ENCODE measurements around the gene CTDSP2. TPM values are rescaled to one million over a fixed set of nuclear protein-coding genes. Genes with fewer than 3 reads are reported as not detected.
"Not testable (repeated sequence)": the region's sequence is repeated elsewhere in the genome, so short reads cannot be mapped to it uniquely, and the experiment has no call there.

CTDSP2 gene
- total and polyA plus RNA-seq, 3 donors from 2014 or later: 103 to 140 (median 123) TPM

DNA sequence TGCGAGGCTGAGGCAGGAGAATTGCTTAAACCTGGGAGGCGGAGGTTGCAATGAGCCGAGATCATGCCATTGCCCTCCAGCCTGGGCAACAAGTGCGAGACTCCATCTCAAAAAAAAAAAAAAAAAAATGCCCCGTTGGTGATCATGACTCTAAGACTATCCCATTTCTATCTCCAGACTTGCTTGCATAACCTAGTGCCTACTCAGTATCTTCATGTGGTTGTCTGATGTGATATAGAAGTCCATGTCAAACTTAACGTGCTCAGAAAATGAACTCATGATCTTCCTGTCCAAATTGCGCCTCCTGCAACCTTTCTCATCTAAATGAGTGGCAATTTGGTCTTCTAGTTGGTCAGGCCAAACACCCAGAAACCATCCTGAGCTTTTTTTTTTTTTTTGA is 68.6 kb downstream of the CTDSP2 start:
- H3K4me3 ChIP-seq: no peak overlapping the region
- intact Hi-C loops (cut with DNase I; ENCODE audit: low total_unique reads): no loop called here
- no peak for DNase-seq
- TF ChIP-seq, protein P1, sequence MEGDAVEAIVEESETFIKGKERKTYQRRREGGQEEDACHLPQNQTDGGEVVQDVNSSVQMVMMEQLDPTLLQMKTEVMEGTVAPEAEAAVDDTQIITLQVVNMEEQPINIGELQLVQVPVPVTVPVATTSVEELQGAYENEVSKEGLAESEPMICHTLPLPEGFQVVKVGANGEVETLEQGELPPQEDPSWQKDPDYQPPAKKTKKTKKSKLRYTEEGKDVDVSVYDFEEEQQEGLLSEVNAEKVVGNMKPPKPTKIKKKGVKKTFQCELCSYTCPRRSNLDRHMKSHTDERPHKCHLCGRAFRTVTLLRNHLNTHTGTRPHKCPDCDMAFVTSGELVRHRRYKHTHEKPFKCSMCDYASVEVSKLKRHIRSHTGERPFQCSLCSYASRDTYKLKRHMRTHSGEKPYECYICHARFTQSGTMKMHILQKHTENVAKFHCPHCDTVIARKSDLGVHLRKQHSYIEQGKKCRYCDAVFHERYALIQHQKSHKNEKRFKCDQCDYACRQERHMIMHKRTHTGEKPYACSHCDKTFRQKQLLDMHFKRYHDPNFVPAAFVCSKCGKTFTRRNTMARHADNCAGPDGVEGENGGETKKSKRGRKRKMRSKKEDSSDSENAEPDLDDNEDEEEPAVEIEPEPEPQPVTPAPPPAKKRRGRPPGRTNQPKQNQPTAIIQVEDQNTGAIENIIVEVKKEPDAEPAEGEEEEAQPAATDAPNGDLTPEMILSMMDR (IDR thresholded peaks at IDR 0.05): no peak
- no peak for TF ChIP-seq POLR2A (IDR thresholded peaks at IDR 0.05)
- WGBS, 2 donors: 94 to 95% methylated on average over 7 of the region's 7 CpGs
- H3K27ac ChIP-seq: no peak overlapping the region
- no peaks in the 10 kb centered on the region for H3K36me3 ChIP-seq (ENCODE audit: low read depth, missing control alignments)
- no peaks in the 10 kb centered on the region for H3K9me3 ChIP-seq
- H3K27me3 ChIP-seq: no peaks in the 10 kb centered on the region
- H3K4me1 ChIP-seq: no peaks in the 10 kb centered on the region

DNA sequence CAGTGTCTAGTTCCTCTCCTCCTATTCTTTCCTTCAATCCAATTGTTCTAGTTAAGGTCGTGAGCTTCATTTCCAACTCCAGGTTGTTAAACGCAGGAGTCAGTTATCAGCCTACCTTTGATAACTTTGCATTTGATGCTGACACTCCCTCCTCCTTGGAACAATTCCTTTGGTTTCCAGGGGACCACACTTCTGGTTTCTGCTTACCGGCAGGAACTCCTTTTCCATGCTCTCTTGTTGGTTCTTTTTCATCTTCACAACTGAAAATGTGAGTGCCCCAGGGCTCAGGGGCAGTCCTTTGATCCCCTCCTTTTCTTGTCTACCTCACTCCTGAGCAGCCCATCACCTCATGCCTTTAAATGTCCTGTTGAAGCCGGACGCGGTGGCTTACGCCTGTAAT is 69.2 kb downstream of the CTDSP2 start:
- no peak for TF ChIP-seq POLR2A (IDR thresholded peaks at IDR 0.05)
- TF ChIP-seq, protein P1 (IDR thresholded peaks at IDR 0.05): no peak

DNA sequence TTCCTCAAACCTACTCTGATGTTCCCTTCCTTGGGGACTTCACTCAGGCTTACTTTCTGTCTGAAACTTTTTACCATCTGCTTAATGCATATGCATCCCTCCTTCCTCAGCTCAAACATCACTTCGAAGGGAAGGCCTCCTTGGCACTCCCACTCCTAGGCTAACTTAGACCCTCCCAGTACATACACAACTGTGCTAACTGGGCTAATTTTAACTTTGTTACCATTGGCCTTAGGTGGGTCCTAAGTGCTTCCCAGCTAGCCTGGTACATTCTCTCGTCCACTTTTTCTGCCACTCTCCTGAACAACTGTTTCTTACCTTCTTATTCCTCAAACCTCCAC is 70.3 kb downstream of the CTDSP2 start:
- no peaks in the 10 kb centered on the region for H3K27me3 ChIP-seq
- no peak for DNase-seq
- no peaks in the 10 kb centered on the region for H3K36me3 ChIP-seq (ENCODE audit: low read depth, missing control alignments)
- intact Hi-C loops (cut with DNase I; ENCODE audit: low total_unique reads): no loop called here
- TF ChIP-seq, protein P1 (IDR thresholded peaks at IDR 0.05): no peak
- no peak for TF ChIP-seq POLR2A (IDR thresholded peaks at IDR 0.05)
- H3K4me1 ChIP-seq: peaks cover 3% of the 10 kb centered on the region
- H3K9me3 ChIP-seq: no peaks in the 10 kb centered on the region
- H3K4me3 ChIP-seq: no peak overlapping the region
- H3K27ac ChIP-seq: no peak overlapping the region
- 81 to 83% methylated on average over 2 of the region's 2 CpGs for WGBS, 2 donors

More for the DNA sequence above, 69.2 kb downstream of the CTDSP2 start:
- H3K36me3 ChIP-seq (ENCODE audit: low read depth, missing control alignments): no peaks in the 10 kb centered on the region
- H3K4me1 ChIP-seq: no peaks in the 10 kb centered on the region
- no peaks in the 10 kb centered on the region for H3K9me3 ChIP-seq
- no peak overlapping the region for H3K27ac ChIP-seq
- H3K4me3 ChIP-seq: no peak overlapping the region
- WGBS, 2 donors: 90 to 91% methylated on average over 7 of the region's 7 CpGs
- intact Hi-C loops (cut with DNase I; ENCODE audit: low total_unique reads): no loop called here
- no peaks in the 10 kb centered on the region for H3K27me3 ChIP-seq
- DNase-seq: no peak

DNA sequence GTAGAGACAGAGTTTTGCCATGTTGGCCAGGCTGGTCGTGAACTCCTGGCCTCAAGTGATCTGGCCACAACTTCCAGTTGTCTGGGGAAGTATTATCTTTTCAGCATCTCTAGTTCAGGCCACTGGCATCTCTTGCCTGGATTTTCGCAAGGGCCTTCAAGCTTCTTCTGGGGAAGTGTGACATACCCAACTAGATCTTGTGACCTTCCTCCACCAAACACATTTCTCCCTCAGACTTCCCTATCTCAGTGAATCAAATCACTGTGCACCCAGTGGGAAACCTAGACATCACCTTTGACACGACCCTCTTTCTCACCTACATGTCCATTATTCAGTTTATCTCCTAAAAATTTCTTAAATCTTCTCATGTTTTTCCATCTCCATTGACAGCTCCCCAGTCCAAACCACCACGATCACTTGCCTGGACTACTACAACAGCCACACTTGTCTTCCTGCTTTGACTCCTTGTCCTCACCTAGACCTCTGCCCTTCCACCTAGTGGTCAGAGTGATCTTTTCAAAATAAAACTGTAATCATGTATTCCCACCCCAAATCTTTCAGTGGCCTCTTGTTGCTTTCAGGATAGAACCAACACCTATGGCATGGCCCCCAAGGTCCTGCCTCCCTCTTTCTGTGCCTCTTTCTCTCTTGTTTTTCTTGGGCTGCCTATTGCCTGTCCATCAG is 70.8 kb downstream of the CTDSP2 start:
- Histone ChIP-seq H3K27ac (no peak overlapping the region), H3K36me3 (ENCODE audit: low read depth, missing control alignments) (no peaks in the 10 kb centered on the region), H3K9me3 (no peaks in the 10 kb centered on the region), H3K27me3 (no peaks in the 10 kb centered on the region), H3K4me1 (peaks cover 4% of the 10 kb centered on the region), H3K4me3 (no peak overlapping the region)
- WGBS, 2 donors: 84 to 86% methylated on average over 4 of the region's 4 CpGs
- no peak for TF ChIP-seq POLR2A (IDR thresholded peaks at IDR 0.05)
- TF ChIP-seq, protein P1 (IDR thresholded peaks at IDR 0.05): no peak
- DNase-seq: no peak
- intact Hi-C loops (cut with DNase I; ENCODE audit: low total_unique reads): no loop called here

DNA sequence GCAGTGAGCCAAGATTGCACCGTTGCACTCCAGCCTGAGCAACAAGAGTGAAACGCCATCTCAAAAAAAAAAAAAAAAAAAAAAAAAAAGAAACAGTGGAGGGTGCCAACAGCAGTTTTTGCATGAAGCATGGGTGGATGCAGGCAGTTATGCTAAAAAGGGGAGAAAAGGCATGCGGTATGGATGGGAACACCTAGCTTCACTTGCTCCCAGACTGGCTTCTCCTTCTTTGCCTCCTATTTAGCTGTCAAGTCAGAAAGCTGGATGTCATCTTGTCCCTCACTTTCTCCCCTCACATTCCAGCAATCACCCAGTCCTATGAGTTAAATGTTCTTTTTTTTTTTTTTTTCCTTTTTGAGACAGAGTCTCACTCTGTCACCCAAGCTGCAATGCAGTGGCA is 71.5 kb downstream of the CTDSP2 start:
- 77% methylated on average over 3 of the region's 3 CpGs for WGBS, 2 donors
- Histone ChIP-seq H3K27me3 (no peaks in the 10 kb centered on the region), H3K4me1 (peaks cover 4% of the 10 kb centered on the region), H3K9me3 (no peaks in the 10 kb centered on the region), H3K4me3 (no peak overlapping the region), H3K27ac (no peak overlapping the region), H3K36me3 (ENCODE audit: low read depth, missing control alignments) (no peaks in the 10 kb centered on the region)
- intact Hi-C loops (cut with DNase I; ENCODE audit: low total_unique reads): no loop called here
- no peak for DNase-seq
- no peak for TF ChIP-seq POLR2A (IDR thresholded peaks at IDR 0.05)
- TF ChIP-seq, protein P1 (IDR thresholded peaks at IDR 0.05): no peak

DNA sequence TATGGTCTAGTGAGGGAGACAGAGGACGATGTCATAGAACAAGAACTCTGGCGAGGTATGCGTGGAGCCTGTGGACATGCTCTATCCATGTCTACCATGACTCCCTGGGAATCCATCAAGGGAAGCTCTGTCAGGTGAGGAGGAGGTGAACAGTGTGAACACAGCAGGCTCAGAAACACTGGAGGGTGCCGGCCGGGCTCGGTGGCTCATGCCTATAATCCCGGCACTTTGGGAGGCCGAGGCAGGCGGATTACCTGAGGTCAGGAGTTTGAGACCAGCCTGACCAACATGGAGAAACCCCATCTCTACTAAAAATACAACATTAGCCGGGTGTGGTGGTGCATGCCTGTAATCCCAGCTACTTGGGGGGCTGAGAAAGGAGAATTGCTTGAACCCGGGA is 71.9 kb downstream of the CTDSP2 start:
- WGBS, 2 donors: 91 to 92% methylated on average over 11 of the region's 11 CpGs

More for the DNA sequence above, 71.9 kb downstream of the CTDSP2 start:
- H3K4me1 ChIP-seq; H3K4me3 ChIP-seq; intact Hi-C loops (cut with DNase I; ENCODE audit: low total_unique reads); H3K27ac ChIP-seq; H3K27me3 ChIP-seq; H3K9me3 ChIP-seq; H3K36me3 ChIP-seq (ENCODE audit: low read depth, missing control alignments); DNase-seq: not testable (repeated sequence)
